Stimulated activated CD8-positive, alpha-beta memory T cell treated with anti-CD3 and anti-CD28 coated beads, Interleukin-12 subunit alpha, Interleukin-12 subunit beta, amount 100 ng/mL, for 4 hours (primary cell): ENCODE data around the gene PRF1.
A peak's percentile ranks its signal among the peaks of the same experiment; 100 is the strongest.
"Not testable (repeated sequence)": the region's sequence is repeated elsewhere in the genome, so short reads cannot be mapped to it uniquely, and the experiment has no call there.

ENCODE experiments used
- DNase-seq: peaks from one replicate; pipeline ENCODE4 v3.0.0-alpha.2; 2020; ENCODE audit warnings: low read depth

The PRF1 gene

DNA sequence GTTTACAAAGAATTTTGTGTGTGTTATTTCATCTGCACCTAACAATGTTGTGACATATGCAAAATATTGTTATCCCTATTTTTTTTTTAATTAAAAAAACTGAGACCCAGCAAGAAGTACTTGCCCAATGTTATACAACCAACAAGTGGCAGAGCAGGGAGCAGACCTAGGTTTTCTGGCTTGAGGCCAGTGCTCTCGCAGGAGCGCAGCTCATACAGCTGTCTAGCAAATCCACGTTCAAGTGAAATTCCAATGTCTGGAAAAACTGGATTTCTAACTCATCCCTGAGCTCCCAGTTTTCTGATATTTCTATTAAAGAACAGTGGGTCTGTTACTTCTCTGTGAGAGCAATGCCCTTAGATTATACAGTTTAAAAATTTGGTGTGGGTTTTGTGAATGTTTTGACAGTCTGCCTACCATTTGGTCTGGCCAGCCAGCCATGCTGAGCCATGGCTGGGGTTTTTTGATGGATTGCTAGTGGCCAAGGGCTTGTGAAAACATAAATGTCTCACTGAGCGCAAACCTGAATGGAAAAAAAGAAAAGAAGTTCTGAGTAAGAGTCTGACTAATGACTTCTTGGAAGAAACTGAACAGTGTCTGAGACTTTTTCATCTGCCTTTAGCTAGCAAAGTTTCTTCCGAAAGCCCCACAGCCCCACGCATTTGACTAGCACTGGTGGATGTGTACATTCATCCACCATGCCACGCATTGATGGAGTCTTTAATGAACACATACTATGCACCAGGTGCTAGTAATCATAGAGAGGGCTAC lies 15.4 kb upstream of the PRF1 start:
- DNase-seq, result no peak

DNA sequence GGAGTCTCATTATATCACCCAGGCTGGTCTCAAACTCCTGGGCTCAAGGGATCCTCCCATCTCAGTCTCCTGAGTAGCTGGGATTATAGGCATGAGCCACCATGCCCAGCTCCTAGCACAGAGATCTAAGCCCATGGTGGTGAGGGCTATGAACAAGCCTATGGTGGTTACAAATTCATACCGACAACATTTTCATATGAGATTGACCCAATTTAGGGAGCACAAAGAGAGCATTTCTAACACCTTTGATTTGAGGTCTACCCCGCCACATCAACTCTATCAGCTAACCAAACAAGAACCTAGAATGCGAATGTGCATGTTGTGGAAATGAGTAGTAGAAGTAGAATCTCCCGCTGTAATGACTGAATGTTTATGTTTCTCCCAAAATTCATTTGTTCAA lies 14.2 kb upstream of the PRF1 start:
- no peak for DNase-seq

DNA sequence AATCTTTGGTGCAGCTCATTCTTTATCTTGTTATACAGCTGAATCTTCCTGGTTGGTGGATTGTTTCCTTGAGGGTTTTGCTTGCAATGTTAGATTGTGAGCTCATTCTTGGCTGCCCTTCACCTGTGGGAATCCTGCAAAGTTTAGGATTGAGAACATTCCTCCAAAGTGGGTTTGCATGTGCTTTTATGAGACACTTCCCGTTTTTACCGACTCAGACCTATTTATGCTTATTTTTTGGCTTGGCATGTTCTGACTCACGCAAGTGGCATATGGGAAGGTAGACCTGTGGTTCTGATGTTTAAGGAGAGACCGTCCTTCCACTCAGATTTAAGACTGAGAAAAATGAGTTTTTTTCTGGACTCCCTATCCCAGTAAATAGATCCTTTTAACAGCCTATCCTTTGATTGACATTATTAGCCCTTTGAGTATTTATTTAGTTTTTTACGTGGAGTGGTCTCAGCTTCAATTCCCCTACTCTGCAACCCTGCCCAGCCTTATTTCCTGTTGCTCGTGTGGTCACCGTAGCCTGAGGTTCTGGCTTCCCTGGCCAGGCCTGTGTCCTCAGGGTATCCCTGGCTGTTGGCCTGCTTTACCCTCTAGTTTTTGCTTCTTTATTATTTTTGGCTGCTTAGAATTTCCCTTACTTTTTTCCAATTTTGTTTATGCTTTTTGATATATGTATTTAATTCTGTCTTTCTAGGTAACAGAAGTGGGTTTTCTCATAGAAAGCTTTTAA lies 13.4 kb upstream of the PRF1 start:
- no peak for DNase-seq

DNA sequence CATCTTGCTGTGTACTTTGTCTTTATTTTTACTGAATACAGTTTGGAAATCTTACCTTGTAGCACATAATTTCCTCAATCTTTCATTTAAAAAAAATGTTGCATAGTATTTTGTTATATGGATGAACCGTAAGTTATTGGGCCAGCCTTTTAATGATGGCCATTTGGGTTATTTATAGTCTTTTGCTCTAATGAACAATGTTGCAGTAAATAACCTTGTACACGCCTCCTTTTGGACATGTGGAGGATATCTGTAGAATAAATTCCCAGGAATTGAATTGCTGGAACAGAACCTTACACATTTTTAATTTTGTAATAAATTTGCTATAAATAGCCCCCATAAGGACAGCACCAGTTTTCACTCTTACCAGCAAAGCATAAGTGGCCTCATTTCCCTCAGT lies 12.7 kb upstream of the PRF1 start:
- DNase-seq, result no peak

DNA sequence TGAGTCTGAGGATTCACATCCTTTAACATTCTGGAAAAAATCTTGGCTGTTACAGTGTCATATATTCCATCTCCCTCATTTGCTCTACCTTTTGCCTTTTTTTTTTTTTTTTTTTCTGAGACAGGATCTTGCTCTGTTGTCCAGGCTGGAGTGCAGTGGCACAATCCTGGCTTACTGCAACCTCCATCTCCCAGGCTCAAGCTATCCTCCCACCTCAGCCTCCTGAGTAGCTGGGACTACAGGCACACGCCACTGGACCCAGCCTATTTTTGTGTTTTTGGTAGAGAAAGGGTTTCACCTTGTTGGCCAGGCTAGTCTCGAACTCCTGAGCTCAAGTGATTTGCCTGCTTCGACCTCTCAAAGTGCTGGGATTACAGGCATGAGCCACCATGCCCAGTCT lies 11.8 kb upstream of the PRF1 start:
- not testable (repeated sequence) for DNase-seq

DNA sequence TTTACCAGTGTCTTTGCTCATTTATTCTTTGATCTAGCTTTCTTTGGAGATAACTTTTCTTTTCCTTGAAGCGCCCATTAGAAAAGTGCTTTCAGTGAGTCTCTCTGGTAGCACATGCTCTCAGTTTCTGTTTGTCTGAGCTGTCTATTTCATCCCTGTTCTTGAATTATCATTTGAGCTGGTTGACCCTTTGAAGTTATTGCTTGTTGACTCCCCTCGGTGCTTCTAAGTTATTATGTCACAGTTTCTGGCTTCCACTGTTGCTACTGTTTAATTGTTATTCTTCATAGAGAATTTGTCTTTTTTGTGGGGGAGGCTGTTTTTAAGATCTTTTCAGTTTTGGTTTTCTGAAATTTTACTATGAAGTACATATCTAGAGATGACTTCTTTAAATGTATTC lies 11.4 kb upstream of the PRF1 start:
- DNase-seq, result no peak

DNA sequence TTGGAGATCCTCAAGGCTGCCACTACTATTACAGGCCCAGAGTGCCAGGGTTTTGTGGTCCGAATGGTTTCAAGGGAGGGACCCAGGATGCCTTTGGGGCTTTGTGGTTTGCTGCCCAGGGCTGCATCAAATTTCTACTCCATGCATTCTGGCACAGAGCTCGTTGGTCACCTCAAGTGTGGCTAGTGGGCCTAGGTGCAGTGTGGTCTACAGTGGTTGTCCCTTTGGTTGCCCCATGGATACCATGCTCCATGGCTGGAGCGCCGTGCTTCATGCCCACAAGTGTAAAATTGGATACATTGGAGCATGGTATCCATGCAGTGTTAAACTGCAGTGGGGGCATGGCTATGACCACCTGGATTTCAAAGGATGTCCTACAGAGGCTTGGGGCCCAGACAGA lies 5.4 kb upstream of the PRF1 start:
- DNase-seq, result no peak

DNA sequence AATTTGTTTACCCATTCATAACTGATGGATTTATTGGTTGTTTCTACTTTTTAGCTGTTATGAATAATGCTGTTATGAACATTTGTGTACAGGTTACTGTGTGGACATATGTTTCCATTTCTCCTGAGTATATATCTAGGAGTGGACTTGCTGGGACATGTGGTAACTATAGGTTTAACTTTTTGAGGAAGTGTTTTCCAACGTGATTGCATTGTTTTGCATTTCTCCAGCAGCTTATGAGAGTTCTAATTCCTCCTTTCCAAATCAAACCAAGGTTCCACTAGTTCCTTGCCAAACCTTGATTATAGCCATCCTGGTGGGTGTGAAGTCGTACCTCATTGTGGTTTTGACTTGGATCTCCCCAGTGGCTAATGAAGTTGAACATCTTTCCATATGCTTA lies 2.6 kb upstream of the PRF1 start:
- DNase-seq, result no peak

DNA sequence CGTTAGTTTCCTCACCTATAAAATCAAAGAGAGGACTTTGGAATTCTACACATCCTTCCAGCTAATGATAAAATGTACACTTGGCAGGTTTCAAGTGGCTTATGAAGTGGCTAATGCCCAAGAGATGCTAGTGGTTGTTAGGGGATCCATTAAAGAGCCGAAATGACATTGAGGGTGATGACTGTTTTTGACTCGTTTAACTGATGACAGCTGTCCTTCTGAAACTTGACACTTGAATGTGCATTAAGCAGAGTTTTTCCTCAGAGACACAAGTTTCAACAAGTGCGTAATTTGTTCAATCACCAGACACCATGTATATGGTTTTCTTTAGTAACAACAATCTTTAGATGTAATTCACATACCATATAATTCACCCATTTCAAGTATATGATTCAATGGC lies 1.6 kb upstream of the PRF1 start:
- no peak for DNase-seq

DNA sequence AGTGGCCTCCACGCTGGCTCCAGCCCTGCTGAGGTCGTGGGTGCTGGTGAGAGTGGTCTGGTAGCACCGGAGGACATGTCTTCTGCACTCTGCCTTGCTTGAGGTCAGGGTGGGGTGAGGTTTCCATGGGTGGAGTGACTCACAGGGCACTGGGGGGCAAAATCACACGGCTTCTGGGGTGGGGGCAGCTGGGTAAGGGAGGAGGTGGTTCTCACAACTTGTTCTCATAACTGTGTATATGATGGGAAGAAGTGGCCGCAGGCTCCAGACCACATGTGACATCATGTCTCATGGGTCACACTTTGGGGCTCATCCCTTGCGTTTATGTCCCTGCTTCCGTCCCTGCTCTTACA lies 884 bp upstream of the PRF1 start:
- DNase-seq, result peak; percentile 58

DNA sequence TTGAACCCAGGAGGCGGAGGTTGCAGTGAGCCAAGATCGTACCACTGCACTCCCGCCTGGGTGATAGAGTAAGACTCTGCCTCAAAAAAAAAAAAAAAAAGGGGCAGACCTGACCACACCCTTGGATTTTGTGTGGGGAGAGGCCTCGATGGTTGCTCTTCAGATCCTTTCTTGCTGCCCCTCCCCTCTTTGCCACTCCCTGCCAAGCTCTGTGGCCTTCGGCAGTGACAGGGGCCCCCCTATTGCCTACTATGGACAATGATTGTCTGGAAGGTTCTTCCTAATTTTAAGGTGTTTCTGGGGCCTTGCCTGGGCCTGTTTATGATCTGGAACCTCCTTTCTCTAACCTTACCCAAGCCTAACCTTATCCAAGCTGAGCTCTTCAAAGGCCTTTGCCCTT lies 795 bp downstream of the PRF1 start:
- no peak for DNase-seq

DNA sequence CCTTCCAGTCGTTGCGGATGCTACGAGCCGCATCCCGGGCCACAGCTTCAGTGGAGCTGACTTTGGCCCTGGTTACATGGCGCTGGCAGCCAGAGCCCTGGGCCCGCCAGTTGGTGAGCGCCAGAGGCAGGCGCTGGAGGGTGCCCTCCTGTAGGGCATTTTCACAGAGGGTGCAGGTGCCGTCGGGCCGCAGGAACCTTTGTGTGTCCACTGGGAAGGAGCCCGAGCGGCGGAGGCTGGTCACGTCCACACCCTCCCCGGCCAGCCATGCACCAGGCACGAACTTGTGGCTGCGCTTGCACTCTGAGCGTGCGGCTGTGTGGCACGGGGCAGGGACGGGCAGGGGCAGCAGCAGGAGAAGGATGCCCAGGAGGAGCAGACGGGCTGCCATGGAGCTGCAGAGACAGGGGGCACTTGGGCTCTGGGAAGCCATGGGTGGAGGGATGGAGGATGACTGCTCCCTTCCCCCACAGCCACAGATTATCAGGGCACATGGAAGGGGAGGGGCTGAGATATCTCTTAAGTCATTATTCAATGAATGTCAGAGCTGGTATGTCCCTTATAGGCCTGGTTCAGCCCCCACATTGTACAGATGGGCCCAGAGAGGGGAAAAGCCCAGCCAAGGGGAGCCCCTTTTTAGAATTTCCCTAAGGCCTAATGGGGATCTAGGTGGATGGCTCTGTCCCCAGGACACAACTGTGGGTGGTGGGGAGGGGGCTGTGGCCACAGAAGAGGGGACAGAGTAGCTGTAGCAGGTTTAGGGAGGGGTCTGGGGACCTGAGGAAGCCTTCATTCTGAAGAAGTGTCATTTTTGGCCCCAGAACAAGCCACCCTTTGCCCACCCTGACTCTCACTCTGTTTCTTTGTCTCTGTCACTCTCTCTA lies 1.8 kb downstream of the PRF1 start:
- no peak for DNase-seq

DNA sequence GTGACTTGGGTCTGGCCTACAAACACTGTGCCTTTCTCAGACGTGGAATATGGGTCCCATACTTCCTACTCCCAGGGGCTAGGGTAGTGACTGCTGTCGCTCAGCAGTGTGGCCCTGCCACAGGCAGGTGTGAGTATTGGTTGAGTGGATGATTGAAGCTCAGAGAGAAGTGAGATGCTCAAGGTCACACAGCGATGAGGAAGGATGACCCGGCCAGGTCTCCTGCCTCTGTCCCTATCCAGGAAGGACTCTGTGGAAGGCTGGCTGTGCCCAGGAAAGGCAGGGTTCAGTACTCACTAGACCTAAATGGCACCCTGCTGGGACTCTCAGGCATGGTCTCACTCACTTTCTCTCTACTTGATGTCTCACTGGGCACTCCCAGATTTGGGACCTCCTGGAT lies 2.8 kb downstream of the PRF1 start:
- no peak for DNase-seq

DNA sequence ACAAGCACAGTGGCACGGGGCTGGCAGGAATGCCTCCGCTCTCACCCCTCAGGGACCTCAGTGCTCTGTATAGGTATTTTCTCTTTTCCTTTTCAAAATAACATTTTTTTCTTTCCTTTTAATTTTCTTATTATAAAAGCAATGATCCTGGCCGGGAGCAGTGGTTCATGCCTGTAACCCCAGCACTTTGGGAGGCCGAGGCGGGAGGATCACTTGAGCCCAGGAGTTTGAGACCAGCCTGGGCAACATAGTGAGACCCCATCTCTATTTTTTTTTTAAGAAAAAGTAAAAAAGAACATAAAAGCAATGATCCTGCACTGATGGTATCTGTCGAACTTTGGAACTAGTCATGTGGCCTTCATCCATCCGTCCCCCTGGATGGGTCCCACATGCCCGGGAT lies 3.2 kb downstream of the PRF1 start:
- DNase-seq, result no peak

DNA sequence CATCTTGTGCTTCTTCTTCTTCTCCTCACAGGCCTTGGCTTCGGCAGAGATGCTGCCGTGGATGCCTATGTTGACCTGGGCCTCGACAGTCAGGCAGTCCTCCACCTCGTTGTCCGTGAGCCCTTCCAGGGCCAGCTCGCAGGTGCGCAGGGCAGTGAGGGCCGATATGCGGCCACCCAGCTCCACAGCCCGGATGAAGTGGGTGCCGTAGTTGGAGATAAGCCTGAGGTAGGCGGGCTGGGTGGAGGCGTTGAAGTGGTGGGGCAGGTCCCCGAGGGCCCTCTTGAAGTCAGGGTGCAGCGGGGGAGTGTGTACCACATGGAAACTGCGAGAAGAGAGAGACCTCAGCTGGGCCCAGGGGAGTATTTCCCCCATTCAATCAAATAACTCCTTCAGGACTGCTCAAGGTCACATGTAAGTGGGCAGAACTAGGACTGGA lies 3.7 kb downstream of the PRF1 start:
- DNase-seq, result no peak

DNA sequence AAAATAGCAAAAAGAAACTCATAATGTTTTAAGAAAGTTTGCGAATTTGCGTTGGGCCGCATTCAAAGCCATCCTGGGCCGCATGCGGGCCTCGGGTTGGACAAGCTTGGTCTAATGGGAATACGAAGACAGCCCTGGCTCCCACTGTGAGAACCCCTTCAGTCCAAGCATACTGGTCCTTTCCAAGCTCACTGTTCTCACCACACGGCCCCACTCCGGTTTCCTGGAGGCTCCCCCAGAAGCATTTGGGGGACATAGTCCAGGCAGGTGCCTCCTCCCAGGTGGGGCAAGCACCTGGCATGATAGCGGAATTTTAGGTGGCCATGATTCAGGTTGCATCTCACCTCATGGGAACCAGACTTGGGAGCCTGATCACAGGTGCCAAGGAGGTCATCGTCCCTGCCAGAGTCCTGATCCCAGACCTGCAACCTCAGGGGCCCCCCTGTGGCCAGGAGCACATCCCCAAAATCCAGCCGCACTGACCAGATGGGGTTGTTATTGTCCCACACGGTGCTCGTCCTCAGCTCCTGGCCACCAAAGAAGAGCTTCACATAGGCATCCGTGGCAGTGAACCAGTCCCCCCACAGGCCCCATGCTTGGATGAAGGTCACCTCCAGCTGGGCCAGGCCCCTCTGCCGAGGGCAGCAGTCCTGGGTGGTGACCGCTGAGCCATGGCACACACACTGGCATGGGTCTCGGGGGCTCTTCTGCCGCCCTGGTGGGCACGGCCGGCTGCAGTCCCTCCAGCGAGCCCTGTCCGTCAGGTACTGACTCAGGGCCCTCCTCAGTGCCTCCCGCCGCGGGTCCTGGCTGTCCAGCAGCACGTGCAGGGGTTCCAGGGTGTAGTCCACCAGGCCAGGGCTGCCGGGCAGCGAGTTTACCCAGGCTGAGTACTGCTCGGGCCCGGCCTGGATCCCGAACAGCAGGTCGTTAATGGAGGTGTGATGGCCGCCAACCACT lies 4.4 kb downstream of the PRF1 start:
- DNase-seq, result no peak

DNA sequence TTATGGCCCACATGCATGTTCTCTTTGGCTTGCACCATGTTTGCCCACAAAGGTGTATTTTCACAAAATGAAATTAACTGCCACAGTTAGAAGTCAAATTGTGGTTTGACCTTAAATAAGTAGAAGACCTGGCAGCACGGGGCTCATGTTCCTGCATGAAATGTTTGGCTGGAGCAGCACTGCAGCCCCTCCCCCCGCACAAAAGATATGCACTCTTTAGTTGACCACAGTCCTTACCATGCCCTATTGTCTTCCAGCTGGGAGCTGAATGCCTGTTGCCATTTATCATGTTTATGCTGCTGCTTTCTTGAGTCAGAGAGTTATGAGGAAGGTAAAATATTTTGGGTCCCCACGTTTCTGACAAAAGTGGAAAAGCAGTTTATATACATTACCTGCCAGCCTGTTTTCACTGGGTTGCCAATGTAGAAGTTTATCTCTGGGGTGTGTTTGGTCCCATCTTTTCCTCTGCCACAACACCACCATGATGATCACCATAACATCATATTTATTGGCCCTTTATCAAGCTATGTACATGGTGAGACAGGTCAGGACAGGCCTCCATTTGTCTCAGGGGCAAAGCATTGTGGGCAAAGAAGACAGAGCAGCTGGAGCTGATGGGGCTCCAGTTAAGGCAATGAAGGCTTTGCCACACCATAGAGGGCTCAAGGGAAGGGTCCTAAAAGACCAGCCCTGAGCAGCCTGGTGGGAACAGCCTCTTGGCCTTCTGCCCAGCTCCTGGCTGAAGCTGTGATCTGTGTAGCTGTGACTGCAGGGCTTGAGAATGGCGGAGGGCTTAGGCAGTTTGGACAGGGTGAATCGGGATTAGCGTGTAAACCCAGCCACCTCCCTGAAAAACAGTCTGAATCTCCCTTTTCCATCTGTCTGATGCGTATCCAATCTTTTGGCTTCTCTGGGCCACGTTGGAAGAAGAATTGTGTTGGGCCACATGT lies 5.4 kb downstream of the PRF1 start:
- DNase-seq, result no peak

DNA sequence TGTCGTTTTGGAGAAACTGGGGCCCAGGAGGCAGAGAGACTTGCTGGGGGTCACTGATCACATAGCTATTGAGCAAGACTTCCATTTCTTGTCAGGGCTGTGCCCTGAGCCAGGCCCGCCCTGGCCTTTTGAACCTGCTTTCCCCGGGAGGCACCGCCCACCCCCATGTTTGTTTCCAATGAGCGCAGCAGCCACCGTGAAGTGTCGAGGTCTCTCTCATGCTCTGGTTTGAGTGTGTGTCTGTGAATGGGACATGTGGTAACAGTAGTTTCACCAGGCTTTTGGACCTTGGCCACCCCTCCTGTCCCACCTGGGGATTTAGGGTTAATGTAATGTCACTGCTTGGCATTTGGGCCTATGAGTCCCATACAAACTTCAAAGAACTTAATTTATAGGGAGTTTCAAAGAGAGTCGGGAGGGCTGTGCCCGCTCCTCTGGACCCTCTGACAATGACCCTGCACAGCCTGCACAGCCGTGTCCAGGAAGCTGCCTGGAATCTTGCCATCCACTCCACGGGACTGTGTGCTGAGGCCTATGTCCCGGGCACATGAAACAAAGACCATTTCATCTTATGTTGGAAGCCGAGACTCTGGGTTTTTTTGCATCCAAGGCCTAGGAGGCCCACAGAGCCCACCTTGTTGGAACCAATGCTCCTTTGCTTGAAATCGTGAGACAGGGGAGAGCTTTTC lies 6.3 kb downstream of the PRF1 start:
- no peak for DNase-seq

DNA sequence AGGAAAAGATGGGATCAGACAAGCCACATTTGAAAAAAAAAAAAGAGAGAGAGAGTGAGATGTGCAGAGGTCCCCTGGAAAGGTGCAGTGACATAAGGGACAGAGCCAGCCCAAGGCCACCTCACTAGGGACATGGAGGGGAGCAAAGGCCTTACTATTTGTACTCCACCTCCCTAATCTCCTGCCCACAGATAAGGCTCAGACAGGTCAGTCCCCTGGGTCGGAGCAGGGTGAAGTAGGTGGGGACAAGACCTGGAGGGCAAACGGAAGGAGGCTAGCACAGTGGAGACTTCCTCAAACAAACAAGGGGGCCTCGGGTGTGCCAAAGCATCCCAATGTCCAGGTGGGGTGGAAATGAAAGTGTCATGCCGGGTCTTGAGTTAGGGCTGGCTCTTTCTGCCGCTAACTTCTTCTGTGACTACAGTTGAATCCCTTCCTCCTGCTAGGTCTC lies 7.0 kb downstream of the PRF1 start:
- DNase-seq, result no peak

DNA sequence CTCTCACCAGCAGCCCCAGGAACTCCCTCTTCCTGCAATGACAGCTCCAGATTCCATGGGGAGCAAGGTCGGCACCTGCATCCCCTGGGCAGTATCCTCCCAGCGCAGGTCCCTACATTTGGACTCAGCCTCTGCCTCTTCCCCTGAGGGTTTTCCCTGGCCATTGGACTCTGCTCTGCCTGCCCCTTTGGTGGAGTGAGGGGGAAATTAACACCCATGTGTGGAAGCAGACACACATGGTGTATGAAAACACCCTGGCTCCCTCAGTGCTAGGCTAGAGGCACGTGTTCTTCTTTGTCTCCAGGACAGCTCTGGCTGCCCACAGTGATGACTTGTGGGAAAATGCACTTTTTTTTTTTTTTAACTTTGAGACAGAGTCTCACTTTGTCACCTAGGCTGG lies 8.4 kb downstream of the PRF1 start:
- DNase-seq, result no peak
